GM18498 (cell line): ENCODE measurements around the gene PLCL2.
"Not testable (repeated sequence)": the region's sequence is repeated elsewhere in the genome, so short reads cannot be mapped to it uniquely, and the experiment has no call there.

Experiments used
- ATAC-seq: cut with Tn5 transposase; IDR thresholded peaks from one replicate; pipeline ENCODE4 v1.9.1; 2021; ENCODE audit warnings: mild to moderate bottlenecking, moderate library complexity; ENCODE audit not compliant: unreplicated experiment

Gene PLCL2

DNA sequence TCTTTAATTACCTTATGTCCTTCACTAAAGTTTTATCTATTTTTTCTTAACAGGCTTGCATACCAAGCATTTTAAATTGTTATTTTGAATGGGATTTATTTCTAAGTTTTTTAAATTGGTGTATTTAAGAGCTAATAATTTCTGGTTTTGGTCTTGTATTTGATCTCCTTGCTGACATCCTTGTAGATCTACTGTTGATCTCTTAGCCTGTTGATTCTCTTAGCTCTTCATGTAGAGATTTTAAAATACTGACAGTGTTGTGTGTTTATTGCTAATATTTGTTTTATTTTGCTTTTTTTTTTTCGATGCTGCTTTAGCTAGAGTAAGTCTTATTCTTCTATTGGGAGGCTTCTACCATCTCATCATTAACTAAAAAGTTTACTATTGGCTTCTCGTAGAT is 65.5 kb downstream of the PLCL2 start:
- ATAC-seq, result no peak

DNA sequence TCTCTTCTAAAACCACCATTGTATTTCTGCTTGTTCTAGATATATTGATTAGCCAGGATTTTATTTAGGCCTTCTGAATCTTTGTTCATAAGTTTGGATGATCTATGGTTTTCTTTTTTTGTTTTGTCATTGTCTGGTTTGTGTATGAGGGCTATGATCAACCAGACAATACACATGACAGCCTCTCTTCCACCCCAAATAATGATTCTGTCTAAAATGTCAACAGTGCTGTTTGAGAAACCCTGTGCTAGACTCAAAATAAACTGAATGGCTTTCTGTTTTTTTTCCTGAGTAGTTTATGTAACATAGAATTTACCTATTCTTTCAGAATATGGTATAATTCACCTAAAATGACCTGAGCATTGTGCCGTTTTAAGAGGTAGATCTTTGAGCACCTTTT is 66.1 kb downstream of the PLCL2 start:
- ATAC-seq, result no peak

DNA sequence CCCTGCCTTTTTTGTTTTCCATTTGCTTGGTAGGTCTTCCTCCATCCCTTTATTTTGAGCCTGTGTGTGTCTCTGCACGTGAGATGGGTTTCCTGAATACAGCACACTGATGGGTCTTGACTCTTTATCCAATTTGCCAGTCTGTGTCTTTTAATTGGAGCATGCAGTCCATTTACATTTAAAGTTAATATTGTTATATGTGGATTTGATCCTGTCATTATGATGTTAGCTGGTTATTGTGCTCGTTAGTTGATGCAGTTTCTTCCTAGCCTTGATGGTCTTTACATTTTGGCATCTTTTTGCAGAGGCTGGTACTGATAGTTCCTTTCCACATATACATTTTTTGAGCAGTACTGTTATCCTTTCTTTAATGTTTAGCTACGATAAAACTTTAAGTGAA is 73.1 kb downstream of the PLCL2 start:
- ATAC-seq, result not testable (repeated sequence)

DNA sequence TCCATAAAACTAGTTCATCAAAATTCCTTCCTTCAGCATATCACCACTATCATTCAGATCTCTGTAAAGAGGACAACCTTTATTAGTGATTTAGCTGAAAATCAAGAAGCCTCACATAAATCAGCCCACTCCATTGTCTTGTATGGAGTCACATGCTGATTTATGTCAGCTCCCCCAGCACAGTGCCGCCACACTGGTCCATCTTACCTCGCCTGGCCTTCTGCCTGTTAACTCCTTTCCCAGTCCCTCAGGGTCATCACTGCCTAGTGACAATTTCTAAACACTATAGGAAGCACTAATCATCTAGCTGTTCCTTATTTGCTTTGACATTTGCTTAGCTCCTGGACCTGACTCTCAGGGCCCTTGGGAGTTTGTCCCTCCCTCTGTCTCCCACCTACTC is 75.4 kb downstream of the PLCL2 start:
- ATAC-seq, result no peak

DNA sequence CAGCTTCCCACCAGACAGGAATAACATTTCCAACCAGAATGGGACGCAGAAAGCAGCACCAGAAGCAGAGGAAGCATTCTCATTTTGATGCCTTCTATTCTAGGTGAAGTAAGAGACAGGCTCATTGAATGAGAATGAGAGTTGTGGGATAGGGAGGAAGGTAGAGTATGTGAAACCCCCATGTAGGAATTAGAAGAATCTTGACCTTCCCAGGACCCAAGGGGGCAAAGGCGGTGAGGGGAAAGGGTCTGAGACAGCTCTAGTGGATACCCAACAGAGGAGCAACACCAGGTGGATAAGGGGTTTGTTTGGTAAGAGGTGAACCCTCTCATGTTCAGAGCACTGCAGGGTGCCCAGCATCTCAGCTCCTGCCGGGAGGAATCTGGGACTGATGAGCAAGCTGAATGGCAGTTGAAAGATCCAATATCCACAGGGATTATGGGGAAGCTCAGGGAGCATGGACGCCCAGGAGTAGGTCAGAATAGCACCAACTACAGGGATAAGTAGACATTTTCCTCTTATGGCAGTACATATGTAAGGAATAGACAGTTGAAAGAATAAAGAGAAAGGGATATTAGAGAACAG is 77.0 kb downstream of the PLCL2 start:
- ATAC-seq, result no peak

DNA sequence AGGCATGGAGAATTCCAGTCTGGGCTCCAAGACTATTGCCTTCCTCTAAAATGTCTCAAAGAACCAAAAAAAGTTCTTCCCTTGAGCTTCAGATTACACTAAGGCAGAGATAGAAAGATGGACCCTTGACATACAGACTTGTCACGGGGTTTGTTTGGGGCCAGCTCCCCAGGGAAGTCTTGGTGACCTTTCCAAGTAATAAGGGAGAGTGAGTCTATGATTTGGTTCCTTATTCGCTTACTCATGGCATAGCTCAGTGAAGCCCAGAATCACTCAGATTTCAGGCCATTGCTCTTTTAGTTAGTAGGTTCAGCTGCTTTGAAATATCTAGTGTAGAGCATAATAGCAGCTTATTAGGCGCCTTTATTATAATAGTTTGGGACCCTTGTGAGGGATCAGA is 90.3 kb downstream of the PLCL2 start:
- no peak for ATAC-seq

DNA sequence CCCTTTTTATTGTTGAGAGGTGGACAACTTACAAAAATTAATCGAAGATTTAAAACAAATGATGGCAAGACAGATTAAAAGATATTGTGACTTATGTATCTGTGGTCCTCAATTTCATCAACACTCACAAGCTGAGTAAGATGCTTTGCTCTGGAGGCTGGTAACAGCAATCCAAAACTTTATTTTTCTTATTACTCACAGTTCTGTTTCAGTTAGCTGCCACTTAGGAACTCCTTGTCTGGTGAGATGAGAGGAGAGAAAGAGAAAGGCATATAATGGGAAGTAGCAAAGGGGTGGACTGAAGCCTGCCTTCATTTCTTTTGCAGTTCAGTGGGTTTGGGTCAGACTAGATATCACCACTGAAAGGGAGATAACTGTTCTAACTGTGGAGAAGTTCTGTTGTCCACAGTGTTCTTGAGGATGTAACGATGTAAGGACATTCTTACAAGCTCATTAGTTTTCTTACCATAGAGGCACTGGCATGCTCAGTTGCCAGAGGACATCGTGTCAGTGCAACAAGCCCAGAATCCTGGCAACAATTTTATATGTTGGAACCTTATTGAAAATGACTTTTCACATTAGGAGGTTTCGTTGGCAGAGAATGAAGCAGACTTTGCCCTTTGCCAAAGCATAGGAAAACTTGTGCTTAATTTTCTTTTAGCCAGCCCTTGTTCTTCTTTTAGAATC is 93.6 kb downstream of the PLCL2 start:
- no peak for ATAC-seq

DNA sequence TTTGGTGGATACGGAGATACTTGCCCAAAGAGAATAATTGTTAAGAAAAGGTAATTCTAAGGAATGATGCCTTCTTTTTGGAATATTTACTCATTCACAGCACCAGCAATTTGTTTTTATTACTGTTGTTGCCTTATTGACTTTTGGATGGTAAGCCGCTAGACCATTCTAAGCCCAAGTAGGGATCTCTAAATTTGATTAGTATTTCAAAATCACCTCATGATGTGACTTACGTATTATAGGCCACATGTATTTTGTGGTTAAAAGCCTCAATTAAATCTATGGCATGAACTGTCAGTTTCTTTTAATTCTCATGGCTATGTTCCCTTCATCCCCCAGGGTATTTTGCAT is 94.1 kb downstream of the PLCL2 start:
- no peak for ATAC-seq

DNA sequence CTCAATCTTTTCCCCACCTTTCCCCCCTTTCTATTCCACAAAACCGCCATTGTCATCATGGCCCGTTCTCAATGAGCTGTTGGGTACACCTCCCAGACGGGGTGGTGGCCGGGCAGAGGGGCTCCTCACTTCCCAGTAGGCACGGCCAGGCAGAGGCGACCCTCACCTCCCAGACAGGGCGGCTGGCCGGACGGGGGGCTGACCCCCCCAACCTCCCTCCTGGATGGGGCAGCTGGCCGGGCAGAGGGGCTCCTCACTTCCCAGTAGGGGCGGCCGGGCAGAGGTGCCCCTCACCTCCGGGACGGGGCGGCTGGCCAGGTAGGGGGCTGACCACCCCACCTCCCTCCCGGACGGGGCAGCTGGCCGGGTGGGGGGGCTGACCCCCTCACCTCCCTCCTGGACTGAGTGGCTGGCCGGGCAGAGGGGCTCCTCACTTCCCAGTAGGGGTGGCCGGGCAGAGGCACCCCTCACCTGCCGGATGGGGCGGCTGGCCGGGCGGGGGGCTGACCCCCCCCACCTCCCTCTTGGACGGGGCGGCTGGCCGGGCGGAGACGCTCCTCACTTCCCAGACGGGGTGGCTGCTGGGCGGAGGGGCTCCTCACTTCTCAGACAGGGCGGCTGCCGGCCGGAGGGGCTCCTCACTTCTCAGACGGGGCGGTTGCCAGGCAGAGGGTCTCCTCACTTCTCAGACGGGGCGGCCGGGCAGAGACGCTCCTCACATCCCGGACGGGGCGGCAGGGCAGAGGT is 95.2 kb downstream of the PLCL2 start:
- ATAC-seq, result not testable (repeated sequence)

DNA sequence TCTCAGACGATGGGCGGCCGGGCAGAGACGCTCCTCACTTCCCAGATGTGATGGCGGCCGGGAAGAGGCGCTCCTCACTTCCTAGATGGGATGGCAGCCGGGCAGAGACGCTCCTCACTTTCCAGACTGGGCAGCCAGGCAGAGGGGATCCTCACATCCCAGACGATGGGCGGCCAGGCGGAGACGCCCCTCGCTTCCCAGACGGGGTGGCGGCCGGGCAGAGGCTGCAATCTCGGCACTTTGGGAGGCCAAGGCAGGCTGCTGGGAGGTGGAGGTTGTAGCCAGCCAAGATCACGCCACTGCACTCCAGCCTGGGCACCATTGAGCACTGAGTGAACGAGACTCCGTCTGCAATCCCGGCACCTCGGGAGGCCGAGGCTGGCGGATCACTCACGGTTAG is 95.8 kb downstream of the PLCL2 start:
- ATAC-seq, result not testable (repeated sequence)

DNA sequence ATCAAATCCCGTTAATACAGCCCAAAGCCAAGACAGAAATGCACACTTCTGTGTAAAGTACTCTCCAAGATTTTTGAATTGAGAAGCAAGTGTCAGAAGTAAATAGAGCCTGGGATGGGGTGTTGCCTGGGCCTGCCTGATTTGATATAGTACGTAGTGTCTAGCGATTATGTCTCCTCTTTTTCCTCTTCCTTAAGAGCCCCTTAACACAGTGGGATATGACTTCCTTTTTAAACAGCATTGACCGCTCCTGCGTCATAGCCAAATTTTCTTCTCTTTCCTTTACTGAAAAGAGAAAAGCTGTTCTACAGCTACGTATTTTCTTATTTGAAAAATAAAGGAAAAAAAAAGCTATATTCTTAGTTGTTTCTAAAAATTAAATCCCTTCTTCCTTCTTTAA is 97.7 kb downstream of the PLCL2 start:
- no peak for ATAC-seq

DNA sequence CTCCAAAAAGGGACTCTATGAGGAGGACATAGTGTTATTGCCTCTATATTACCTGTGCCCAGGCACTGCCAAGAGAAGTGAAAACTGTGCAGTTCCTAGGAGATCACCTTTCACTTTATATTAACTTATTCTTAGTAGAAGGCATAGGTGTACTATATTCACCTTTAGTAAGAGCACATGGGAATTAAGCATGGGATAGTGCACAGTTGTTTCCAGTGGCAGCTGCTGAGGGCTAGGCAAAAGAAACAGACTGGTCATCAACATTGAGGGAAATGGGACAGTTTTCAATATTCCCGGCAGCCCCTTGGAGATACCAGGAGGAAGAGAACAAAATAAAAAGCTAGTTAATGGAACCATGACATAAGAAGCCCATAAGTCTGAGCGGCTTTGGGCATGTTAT is 100.9 kb downstream of the PLCL2 start:
- ATAC-seq, result no peak

DNA sequence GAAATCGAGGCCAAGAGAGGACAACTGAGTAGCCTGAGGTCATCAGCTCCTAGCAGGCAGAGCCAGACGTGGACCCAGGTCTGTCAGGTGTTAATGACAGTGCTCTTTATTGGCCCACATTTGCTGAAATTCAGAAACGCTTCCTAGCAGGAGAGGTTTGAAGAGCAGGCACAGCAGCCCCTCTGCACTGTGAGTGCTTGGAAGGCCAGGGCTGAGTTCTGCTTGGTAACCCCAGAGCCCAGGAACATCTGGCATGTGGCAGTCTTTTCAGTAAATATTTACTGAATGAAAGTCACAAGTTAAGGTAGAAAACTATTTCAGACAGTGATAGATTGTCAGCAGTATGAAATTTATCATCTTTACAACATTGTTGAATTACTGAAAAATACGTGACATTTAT is 102.4 kb downstream of the PLCL2 start:
- ATAC-seq, result no peak

DNA sequence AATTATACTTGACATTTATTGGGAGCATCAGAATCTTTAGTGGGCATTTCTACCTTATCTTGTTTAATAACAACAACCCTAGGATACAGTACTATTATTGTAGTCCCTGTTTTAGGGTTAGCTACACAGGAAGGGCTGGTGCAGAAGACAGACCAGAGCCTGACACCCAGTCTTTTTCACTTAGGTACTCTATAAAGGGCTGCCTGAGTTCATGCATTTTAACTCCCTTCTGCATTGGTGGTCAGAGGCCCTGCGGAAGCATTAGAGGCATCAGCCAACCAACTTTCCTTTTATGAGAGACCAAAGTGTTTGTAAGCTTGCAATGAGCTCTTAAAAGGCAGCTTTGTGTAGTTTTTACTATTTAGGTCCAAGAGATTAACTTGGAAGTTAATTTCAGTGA is 105.4 kb downstream of the PLCL2 start:
- ATAC-seq, result no peak

DNA sequence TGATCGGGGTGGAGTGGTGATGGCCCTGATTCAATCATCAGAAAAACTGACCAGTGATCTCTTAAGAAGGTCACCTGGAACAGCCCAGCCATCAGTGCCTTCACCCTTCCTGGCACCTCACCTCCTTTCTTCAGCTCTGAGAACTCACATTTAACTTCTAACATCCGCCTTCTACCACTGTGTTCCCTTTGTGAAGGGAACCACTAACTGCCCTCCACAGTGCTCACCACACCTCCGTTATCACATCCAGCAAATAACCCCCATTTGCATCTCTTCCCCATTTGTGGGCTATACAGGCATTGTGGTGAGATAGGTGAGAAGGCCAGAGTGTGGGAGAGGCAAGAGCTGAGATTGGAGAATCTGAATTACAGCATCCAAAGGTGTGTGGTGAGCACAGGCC is 107.4 kb downstream of the PLCL2 start:
- no peak for ATAC-seq

DNA sequence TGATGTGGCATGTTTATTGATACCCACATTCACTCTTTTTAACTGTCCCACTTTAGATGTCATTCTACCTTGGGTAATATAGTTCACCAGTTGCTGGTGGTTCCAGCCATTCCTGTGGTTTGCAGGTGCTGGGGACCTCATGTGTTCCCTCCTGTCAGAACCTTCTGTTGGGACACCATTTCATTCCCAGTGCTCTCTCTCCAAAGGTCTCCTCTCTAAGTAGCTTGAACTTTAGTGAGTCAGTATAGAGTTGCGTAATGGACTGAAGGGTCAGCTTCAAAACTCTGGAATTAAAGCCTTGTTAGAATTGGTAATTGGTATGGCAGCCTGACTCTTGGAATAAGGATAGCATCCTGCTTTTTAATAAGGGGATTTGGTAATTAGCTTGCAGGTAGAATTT is 108.5 kb downstream of the PLCL2 start:
- no peak for ATAC-seq

DNA sequence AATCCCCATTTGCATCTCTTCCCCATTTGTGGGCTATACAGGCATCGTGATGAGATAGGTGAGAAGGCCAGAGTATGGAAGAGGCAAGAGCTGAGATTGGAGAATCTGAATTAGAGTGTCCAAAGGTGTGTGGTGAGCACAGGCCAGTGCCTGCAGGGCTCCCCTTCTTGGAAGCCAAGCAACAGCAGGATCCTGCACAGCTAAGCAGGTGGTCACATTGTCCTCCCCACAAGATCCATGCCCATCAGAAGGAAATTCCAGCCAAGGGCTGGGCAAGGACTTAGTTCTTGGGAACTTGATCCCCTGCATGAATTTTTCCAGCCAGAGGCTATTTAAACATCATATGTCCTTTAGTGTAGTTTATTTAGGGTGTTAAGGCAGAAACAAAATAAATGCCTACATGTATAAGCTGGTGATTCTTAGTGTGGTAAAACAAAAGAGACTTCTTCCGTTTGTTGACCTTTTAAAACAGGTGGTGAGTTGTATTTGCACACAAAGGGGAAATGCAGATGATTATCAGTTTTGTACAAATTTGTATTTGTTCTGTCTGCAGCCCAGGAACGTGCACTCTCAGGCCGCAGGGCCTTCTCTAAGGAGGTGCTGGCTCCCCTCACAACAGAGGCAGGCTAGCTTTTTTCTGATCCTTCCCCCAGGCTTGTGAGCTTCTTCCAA is 110.2 kb downstream of the PLCL2 start:
- no peak for ATAC-seq

DNA sequence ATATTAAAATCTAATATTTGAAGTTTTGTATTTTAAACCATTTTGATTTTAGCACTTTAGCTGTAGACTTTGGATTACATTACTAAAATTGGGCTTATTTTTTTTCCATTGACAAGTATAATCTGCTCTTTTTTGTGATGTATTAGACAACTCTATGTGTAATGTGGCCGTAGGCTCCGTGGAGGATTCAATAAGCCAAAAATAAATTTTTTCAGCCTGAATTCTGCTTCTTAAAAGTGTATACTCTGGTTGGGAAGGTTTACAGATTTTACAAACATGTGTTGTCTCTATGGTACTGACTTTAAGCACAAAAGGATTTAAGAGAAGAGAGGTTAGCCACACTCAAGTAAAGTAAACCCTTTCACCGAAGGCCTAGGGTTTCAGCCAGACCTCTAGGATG is 110.8 kb downstream of the PLCL2 start:
- no peak for ATAC-seq

DNA sequence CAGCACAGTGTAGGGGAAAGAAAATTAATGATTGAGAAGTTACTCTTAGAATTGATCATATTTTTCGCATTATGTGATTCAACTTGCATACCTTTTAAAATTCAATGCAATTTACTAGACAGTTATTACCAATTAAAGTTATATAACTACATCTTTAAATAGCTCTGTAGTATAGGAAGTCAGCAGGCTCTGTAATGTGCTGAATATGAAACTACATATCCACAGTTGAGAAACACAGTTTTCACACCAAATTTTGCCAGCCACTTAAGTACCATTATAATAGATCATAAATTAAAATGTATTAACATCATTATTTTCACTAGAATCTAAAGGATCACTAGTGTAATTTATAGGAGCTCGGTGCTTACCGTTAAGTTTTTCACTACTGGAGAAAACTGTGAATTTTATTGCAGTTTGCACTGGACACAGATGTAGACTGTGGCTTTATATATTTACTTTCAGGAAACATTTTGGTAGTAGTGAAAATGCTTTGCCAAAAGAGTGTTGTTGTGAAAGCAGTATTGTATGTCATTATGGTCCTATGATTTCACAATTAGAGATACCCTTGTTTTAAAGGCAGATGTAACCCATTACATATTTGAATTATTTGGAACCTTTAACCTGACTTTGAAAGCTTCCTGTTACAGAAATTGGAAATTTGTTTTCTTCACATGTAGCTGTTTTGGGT is 113.6 kb downstream of the PLCL2 start:
- ATAC-seq, result peak; percentile 56

DNA sequence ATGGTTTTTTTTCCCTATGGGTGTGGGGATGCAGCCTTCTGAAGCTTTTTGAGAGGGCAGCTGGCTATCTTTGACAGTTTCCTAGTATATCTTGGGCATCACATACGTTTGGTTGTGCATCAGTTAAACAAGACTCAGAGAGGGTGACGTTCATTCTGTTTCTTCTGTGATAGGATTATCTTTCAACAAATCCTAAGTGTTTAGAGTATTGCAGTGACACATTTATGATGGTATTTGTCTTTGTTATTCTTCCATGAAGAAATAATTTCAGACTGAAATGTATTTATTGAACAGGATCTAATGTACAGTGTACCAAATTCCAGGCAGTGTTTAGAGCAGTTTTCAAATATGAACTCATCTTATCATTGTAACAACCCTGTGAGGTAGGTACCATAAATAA is 114.4 kb downstream of the PLCL2 start:
- ATAC-seq, result no peak

DNA sequence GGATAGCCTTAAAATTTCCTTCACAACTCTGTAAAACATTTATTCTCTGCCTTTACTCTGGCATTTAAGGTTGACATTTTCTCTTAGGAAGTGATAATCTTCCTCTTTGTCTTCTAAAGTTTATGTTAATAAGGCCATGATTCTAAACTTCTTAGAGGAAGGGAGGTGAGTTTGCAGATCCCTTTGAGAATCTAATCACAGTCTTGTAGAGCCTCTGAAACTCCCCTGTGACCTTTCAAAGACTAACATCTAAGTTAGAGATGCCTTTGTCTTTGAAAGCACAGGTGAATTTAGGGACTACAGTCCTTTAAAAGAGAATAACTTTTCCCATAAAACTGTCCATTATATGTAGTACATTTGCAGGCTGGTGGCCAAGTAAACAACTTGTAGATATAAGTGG is 115.1 kb downstream of the PLCL2 start:
- ATAC-seq, result no peak
